Activated CD4-positive, alpha-beta memory T cell treated with anti-CD3 and anti-CD28 coated beads for 36 hours (primary cell): ENCODE measurements around the gene GREM2. TPM values are rescaled to one million over a fixed set of nuclear protein-coding genes. Genes with fewer than 3 reads are reported as not detected.

Experiments
- CTCF ChIA-PET: fragments of 350-600 bp; sonication (Branson Sonifier 250); formaldehyde crosslinking; loops from one replicate; lab custom pipeline; 2021; ENCODE audit warnings: antibody characterized with exemption, inconsistent platforms; lab: Charles Lee
- POLR2A ChIA-PET: fragments of 350-600 bp; sonication (Branson Sonifier 250); formaldehyde crosslinking; loops from one replicate; lab custom pipeline; 2021; ENCODE audit warnings: antibody characterized with exemption; lab: Charles Lee
- DNase-seq: peaks from one replicate; pipeline ENCODE4 v3.0.0-alpha.2; 2020
- H3K27ac Mint-ChIP-seq: one replicate; pipeline ENCODE4 v1.8.0; 2021; ENCODE audit warnings: mixed read lengths
- H3K27me3 Mint-ChIP-seq: one replicate; pipeline ENCODE4 v1.8.0; 2021; ENCODE audit warnings: mixed read lengths
- H3K36me3 Mint-ChIP-seq: one replicate; pipeline ENCODE4 v1.8.0; 2021; ENCODE audit warnings: mixed read lengths
- H3K4me1 Mint-ChIP-seq: one replicate; pipeline ENCODE4 v1.8.0; 2021; ENCODE audit warnings: low read depth, mixed read lengths
- H3K4me3 Mint-ChIP-seq: one replicate; pipeline ENCODE4 v1.8.0; 2021; ENCODE audit warnings: mild to moderate bottlenecking, mixed read lengths
- H3K9me3 Mint-ChIP-seq: one replicate; pipeline ENCODE4 v1.8.0; 2021; ENCODE audit warnings: mixed read lengths
- intact Hi-C: fragments of 100-400 bp; cut with micrococcal nuclease; formaldehyde crosslinking; loops from one replicate; pipeline ENCODE4 v1.15.1; 2023
- total RNA-seq, 2 experiments: library from RNA; stranded (reverse); gene quantifications; one replicate each; pipeline ENCODE4 v1.2.3, GENCODE V29; 2021

GREM2 gene
- total RNA-seq, 2 experiments from 2014 or later: 0.26 to 0.46 TPM

DNA sequence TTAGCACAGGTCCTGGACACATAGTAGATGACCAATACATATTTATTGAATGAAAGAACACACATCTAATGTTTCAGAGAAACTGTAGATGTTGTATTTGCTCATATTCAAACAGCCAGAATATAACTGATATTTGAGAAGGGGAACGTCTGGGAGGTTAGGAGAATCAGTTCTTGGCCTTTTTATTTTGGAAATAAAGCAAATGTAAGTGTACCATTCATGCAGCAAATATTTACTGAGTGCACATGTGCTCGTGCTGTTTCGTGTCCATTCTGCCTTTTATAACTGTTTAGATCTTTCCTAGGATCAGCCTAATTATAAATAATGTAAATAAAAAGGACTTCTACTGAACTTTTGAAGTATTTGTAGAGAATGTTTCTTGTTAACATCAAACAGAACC lies 103.8 kb downstream of the GREM2 start:
- Mint-ChIP-seq H3K27ac (no peak overlapping the region), H3K36me3 (no peaks in the 10 kb centered on the region), H3K4me1 (no peaks in the 10 kb centered on the region), H3K27me3 (no peaks in the 10 kb centered on the region), H3K9me3 (no peaks in the 10 kb centered on the region), H3K4me3 (no peak overlapping the region)
- no peak for DNase-seq
- intact Hi-C loops: no loop called here
- CTCF ChIA-PET: no interaction called here
- POLR2A ChIA-PET: no interaction called here

DNA sequence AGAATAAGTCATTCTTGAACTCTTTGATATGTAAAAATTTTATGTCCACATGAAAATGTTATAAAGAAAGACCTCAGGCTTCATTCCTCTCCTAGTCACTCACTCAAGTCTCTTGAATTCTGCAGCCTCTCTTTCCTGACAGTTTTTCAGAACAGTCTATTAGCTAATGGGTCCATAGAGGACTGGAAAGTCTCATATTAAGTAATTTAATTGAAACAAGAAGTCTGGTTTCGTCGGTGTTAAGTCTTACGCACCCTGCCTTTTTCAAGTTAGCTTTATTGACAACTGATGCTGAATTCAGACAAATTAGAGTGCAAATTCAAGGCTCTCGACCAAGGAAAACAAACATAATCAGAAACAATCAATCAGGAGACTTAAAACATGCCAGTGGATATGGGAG lies 105.8 kb downstream of the GREM2 start:
- no peak for DNase-seq
- H3K4me1 Mint-ChIP-seq: no peaks in the 10 kb centered on the region
- no peak overlapping the region for H3K4me3 Mint-ChIP-seq
- H3K27ac Mint-ChIP-seq: no peak overlapping the region
- no peaks in the 10 kb centered on the region for H3K9me3 Mint-ChIP-seq
- CTCF ChIA-PET: no interaction called here
- intact Hi-C loops: no loop called here
- H3K36me3 Mint-ChIP-seq: no peaks in the 10 kb centered on the region
- POLR2A ChIA-PET: no interaction called here
- no peaks in the 10 kb centered on the region for H3K27me3 Mint-ChIP-seq

DNA sequence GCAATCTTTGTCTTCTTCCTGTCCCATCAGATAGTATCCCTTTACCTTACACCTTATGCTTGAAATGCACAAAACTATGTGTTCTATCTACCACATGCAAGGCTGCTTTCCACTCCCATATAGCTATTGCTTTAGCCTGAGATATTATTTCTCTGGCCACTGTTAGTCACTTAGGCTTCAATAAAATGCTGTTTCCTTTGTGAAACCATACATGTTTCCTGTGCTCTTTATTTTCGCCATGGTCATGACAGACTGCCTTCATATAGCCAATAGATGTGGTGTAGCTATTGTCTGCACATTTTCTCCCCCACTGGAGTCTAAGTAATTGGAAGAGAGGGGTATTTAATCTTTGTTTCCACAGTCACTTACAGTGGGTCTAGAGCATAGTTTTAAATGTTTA lies 108.4 kb downstream of the GREM2 start:
- no peaks in the 10 kb centered on the region for H3K36me3 Mint-ChIP-seq
- intact Hi-C loops: no loop called here
- no peak for DNase-seq
- H3K4me3 Mint-ChIP-seq: no peak overlapping the region
- no peaks in the 10 kb centered on the region for H3K9me3 Mint-ChIP-seq
- ChIA-PET CTCF (no interaction called here), POLR2A (no interaction called here)
- no peaks in the 10 kb centered on the region for H3K27me3 Mint-ChIP-seq
- no peak overlapping the region for H3K27ac Mint-ChIP-seq
- peaks cover 2% of the 10 kb centered on the region for H3K4me1 Mint-ChIP-seq

DNA sequence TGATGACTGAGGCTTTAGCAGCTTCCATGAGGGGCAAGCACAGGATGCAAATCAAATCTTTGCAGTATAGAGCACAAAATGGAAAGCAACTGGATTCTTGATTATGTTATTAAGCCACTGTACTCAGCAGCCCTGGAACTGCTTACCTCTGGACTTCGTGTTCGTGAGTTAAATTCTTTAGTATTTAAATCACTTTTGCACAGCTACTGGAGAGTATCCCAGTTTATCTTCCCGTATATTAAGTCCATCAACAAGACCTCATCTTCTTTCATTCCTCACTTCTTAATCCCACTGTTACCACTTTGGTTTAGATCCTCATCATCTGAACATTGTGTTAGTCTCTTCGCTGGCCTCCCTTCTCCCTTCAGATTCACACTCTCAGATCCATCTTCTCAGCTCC lies 108.9 kb downstream of the GREM2 start:
- Mint-ChIP-seq H3K36me3 (no peaks in the 10 kb centered on the region), H3K27me3 (no peaks in the 10 kb centered on the region), H3K9me3 (no peaks in the 10 kb centered on the region), H3K4me3 (no peak overlapping the region), H3K27ac (no peak overlapping the region), H3K4me1 (peaks cover 2% of the 10 kb centered on the region)
- intact Hi-C loops: no loop called here
- no peak for DNase-seq
- POLR2A ChIA-PET: no interaction called here
- CTCF ChIA-PET: no interaction called here

DNA sequence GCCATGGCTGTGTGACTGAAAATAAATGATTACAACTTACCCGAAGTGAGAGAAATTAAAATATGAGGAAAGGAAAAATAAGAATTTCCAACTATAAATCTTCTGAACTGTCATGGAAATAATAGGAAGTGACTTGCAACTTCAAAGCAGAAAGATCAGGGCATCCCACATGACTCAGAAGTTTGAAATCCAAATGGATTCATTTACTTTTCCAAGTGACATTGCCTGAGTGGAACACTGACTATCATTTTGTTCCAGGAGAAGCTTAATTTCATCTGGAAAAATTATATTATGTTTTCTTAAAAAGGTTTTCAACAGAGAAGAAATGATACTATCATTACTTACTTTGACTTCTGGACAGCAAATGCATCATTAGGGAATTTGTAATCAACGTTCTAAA lies 110.8 kb downstream of the GREM2 start:
- intact Hi-C loops: no loop called here
- Mint-ChIP-seq H3K27me3 (no peaks in the 10 kb centered on the region), H3K36me3 (no peaks in the 10 kb centered on the region), H3K27ac (no peak overlapping the region), H3K4me3 (no peak overlapping the region), H3K9me3 (no peaks in the 10 kb centered on the region), H3K4me1 (peaks cover 2% of the 10 kb centered on the region)
- DNase-seq: no peak
- ChIA-PET POLR2A (no interaction called here), CTCF (interaction anchor here (0.7 kb wide), 1 partner anchor 312 kb away, joined by 3 read pairs; no protein-coding TSS in a partner anchor)

DNA sequence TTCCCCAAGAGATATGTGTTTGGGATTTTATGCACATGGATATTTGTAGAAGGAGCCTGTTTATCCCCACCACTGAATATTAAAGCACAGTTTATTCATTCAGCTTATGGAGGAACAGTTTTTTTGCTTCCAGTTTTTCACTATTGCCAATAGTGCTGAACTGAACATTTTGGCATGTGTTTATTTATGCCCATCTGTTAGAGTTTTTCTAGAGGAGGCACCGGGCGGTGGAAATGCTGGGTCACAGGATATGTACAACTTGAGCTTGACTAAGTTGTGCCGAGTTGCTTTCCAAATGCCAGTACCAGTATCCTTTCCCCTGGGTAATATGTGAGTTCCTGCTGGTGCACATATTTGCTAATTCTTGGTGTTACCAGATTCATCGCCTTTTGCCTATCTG lies 111.3 kb downstream of the GREM2 start:
- peaks cover 2% of the 10 kb centered on the region for H3K4me1 Mint-ChIP-seq
- ChIA-PET CTCF (no interaction called here), POLR2A (no interaction called here)
- no peaks in the 10 kb centered on the region for H3K9me3 Mint-ChIP-seq
- no peaks in the 10 kb centered on the region for H3K36me3 Mint-ChIP-seq
- no peaks in the 10 kb centered on the region for H3K27me3 Mint-ChIP-seq
- intact Hi-C loops: no loop called here
- no peak overlapping the region for H3K27ac Mint-ChIP-seq
- no peak overlapping the region for H3K4me3 Mint-ChIP-seq
- DNase-seq: no peak

DNA sequence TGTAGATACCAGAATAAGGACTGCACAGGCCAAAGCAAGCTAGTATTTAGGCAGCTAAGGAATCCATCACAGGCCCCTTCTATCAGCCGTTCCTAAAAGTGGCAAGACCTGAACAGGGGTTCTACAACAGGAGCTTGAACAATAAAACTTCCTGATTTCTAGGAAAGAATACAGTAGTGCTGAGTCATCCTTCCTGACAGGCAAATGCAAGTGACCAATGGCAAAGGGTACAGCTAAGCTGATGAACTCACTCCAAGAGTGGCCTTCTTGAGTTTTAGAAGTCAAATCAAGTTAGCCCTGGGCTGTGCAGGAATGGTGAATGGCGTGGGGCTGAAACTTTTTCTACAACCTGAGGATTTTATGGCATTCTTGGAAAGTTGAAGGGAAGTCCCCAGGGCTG lies 112.9 kb downstream of the GREM2 start:
- H3K9me3 Mint-ChIP-seq: no peaks in the 10 kb centered on the region
- ChIA-PET POLR2A (no interaction called here), CTCF (interaction anchor here (1.4 kb wide), 1 partner anchor 44 kb away, joined by 3 read pairs; no protein-coding TSS in a partner anchor)
- H3K36me3 Mint-ChIP-seq: no peaks in the 10 kb centered on the region
- H3K4me1 Mint-ChIP-seq: peaks cover 2% of the 10 kb centered on the region
- no peak overlapping the region for H3K27ac Mint-ChIP-seq
- intact Hi-C loops: no loop called here
- no peak for DNase-seq
- no peaks in the 10 kb centered on the region for H3K27me3 Mint-ChIP-seq
- no peak overlapping the region for H3K4me3 Mint-ChIP-seq

DNA sequence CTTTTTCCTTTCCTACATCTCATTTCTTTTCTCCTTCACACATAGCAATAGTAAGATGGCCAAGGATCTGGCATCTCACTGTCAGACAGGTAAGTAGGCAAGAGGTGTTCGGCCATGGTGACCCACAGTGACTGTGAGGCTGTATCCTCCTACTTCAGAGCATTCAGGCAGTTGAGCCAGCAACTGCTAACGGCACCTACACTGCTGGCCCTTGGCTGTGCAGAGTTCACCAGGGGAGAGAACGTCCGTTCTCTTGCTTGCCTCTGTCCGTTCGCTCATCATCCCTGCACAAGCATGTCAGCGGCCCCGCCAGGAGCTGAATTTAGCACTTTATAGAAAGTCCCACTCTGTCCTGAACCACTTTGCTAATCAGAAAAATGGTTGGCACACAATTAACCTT lies 113.6 kb downstream of the GREM2 start:
- no peaks in the 10 kb centered on the region for H3K27me3 Mint-ChIP-seq
- H3K27ac Mint-ChIP-seq: no peak overlapping the region
- no peak overlapping the region for H3K4me3 Mint-ChIP-seq
- ChIA-PET POLR2A (no interaction called here), CTCF (interaction anchor here (1.4 kb wide), 1 partner anchor 43 kb away, joined by 3 read pairs; no protein-coding TSS in a partner anchor)
- intact Hi-C loops: no loop called here
- H3K36me3 Mint-ChIP-seq: no peaks in the 10 kb centered on the region
- peaks cover 2% of the 10 kb centered on the region for H3K4me1 Mint-ChIP-seq
- DNase-seq: no peak
- no peaks in the 10 kb centered on the region for H3K9me3 Mint-ChIP-seq

DNA sequence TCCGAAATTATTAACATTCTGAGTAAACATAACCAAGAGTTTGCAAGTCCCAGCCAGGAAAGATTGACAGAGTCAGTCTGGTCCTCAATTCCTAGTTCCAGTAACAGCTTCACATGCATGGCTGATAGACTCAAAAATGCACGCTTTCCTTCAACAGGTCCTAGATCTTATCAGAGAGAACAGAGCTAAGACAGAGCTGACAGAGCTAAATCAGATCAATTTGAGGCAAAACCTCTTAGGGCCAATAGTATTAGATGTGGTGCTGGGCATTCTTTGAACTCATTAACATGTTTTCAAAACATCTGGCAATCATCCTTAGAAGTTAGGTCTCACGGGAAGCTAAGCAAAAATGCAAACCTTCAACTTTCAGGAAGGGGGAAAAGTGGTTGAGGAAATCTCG lies 114.0 kb downstream of the GREM2 start:
- Mint-ChIP-seq H3K36me3 (no peaks in the 10 kb centered on the region), H3K27me3 (no peaks in the 10 kb centered on the region), H3K9me3 (no peaks in the 10 kb centered on the region), H3K4me1 (peaks cover 2% of the 10 kb centered on the region), H3K4me3 (no peak overlapping the region), H3K27ac (no peak overlapping the region)
- ChIA-PET CTCF (interaction anchor here (1.4 kb wide), 1 partner anchor 43 kb away, joined by 3 read pairs; no protein-coding TSS in a partner anchor), POLR2A (no interaction called here)
- intact Hi-C loops: no loop called here
- DNase-seq: no peak

DNA sequence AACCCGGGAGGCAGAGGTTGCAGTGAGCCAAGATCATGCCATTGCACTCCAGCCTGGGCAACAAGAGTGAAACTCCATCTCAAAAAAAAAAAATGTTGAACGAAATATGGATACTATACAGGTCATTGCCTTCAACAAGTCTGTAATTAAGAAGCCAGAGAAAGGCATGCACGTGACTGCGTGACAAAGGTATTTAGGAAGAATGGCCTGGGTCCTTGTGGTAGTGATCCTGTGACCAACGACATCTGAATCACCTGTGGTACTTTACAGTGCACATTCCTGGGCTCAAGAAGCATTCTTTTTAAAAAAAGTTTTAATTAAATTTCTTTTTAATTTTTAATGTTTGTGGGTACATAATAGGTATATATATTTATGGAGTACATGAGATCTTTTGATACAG lies 115.0 kb downstream of the GREM2 start:
- intact Hi-C loops: no loop called here
- no peaks in the 10 kb centered on the region for H3K9me3 Mint-ChIP-seq
- H3K27me3 Mint-ChIP-seq: no peaks in the 10 kb centered on the region
- peaks cover 2% of the 10 kb centered on the region for H3K4me1 Mint-ChIP-seq
- no peak overlapping the region for H3K27ac Mint-ChIP-seq
- no peak overlapping the region for H3K4me3 Mint-ChIP-seq
- DNase-seq: no peak
- CTCF ChIA-PET: no interaction called here
- POLR2A ChIA-PET: no interaction called here
- peaks cover 1% of the 10 kb centered on the region for H3K36me3 Mint-ChIP-seq

DNA sequence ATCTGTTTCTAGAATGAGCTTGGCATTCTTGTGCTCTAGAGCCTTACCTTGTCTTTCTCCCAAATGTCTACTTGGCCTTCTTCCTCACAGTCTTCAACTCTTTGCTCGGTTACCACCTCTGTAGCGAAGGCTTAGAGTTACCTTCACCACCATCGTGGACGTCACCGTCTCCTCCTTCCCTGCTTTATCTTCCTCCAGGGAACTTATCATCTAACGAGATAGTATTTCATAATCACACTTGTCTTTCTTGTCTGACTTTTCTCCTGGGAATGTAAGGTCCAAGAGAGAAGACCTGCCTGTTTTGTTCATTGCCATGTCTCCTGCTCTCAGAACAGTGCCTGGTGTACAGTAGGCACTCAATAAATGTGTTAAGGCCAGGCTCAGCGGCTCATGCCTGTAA lies 115.6 kb downstream of the GREM2 start:
- Mint-ChIP-seq H3K4me3 (no peak overlapping the region), H3K4me1 (peaks cover 2% of the 10 kb centered on the region), H3K9me3 (no peaks in the 10 kb centered on the region), H3K36me3 (peaks cover 1% of the 10 kb centered on the region), H3K27ac (no peak overlapping the region), H3K27me3 (no peaks in the 10 kb centered on the region)
- intact Hi-C loops: no loop called here
- no peak for DNase-seq
- POLR2A ChIA-PET: no interaction called here
- CTCF ChIA-PET: no interaction called here

DNA sequence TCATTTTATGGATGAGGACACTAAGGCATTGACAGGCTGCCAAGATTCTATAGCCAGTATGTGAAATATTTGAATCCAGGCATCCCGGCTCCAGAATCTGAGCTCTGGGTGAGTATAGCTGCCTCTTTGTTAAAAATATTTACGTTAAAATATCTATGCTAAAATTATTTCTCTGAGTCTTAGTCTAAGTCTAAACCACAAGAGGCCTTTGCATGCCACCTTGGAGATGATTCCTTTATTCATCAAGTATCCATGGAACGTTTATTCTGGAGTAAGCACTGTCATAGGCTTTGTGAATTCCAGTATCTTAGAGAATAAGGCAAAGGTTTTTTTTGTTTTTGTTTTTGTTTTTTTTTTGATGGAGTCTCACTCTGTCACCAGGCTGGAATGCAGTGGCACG lies 116.4 kb downstream of the GREM2 start:
- no peak overlapping the region for H3K4me3 Mint-ChIP-seq
- POLR2A ChIA-PET: no interaction called here
- peaks cover 1% of the 10 kb centered on the region for H3K36me3 Mint-ChIP-seq
- no peaks in the 10 kb centered on the region for H3K27me3 Mint-ChIP-seq
- no peak overlapping the region for H3K27ac Mint-ChIP-seq
- peaks cover 2% of the 10 kb centered on the region for H3K4me1 Mint-ChIP-seq
- no peaks in the 10 kb centered on the region for H3K9me3 Mint-ChIP-seq
- no peak for DNase-seq
- intact Hi-C loops: no loop called here
- CTCF ChIA-PET: no interaction called here

DNA sequence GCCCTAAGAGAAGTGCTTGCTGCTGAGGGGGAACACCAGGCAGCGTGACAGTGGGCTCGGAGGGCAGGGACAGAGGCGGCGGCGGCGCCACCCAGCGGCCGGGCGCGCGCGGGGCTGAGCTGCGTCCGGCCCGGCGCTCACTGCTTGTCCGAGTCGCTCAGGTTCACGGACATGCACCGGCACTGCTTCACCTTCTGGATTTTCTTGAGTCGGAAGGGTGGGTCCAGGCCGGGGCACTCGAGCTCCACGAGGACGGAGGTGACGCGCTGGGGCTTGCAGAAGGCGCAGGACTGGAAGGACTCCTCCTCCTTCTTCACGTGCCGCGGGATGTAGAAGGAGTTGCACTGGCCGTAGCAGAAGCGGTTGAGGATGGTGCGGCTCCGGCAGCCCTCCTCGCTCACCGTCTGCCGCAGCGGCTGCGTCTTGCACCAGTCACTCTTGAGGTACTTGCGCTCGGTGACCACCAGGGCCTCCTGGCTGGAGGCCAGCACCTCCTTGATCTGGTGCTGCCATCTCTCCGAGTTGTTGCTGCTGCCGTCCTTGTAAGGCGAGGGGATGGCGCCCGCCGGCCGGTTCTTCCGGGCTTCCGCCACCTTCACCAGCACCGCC lies 119.0 kb downstream of the GREM2 start:
- H3K4me3 Mint-ChIP-seq: peak overlapping the region; percentile 39
- CTCF ChIA-PET: no interaction called here
- no peaks in the 10 kb centered on the region for H3K4me1 Mint-ChIP-seq
- peaks cover 1% of the 10 kb centered on the region for H3K36me3 Mint-ChIP-seq
- no peak overlapping the region for H3K27ac Mint-ChIP-seq
- no peaks in the 10 kb centered on the region for H3K9me3 Mint-ChIP-seq
- DNase-seq: peak; percentile 30
- intact Hi-C loops: no loop called here
- H3K27me3 Mint-ChIP-seq: no peaks in the 10 kb centered on the region
- POLR2A ChIA-PET: no interaction called here
